HFFc6 (cell line): ENCODE measurements around the gene ZBTB5. TPM values are rescaled to one million over a fixed set of nuclear protein-coding genes. Genes with fewer than 3 reads are reported as not detected.
A peak's percentile ranks its signal among the peaks of the same experiment; 100 is the strongest.

Experiments
- DNase-seq: peaks from one replicate; pipeline ENCODE4 v3.0.0-alpha.2; 2018
- H3K27ac Mint-ChIP-seq: 2 replicates; pipeline ENCODE4 v1.8.0; 2020; ENCODE audit warnings: mild to moderate bottlenecking, mixed read lengths
- H3K27me3 Mint-ChIP-seq: 2 replicates; pipeline ENCODE4 v1.8.0; 2021; ENCODE audit warnings: mild to moderate bottlenecking, moderate library complexity, mixed read lengths; ENCODE audit not compliant: insufficient read depth
- H3K36me3 Mint-ChIP-seq: 2 replicates; pipeline ENCODE4 v1.8.0; 2021; ENCODE audit warnings: low read depth, mixed read lengths
- H3K4me1 Mint-ChIP-seq: 2 replicates; pipeline ENCODE4 v1.8.0; 2020; ENCODE audit warnings: low read depth, mixed read lengths
- H3K4me3 Mint-ChIP-seq: 2 replicates; pipeline ENCODE4 v1.8.0; 2020; ENCODE audit warnings: mild to moderate bottlenecking, moderate library complexity, mixed read lengths
- H3K9me3 Mint-ChIP-seq: 2 replicates; pipeline ENCODE4 v1.8.0; 2020; ENCODE audit warnings: mild to moderate bottlenecking, mixed read lengths
- CTCF ChIP-seq: fragments of 200-600 bp; sonication (generic); IDR thresholded peaks from 2 replicates; pipeline ENCODE4 v1.5.0; 2021; ENCODE audit warnings: antibody characterized with exemption, mild to moderate bottlenecking
- total RNA-seq, 6 experiments: library from RNA; stranded (reverse); fragmentation: NEBNext Ultra II Directional; extraction: Animal tissue kit (Norgen Biotek cat#: 25700); gene quantifications; 2 replicates in 1 of 6; 3 replicates in 5 of 6; pipeline ENCODE4 v1.2.3, GENCODE V29; 2021

The ZBTB5 gene
- total RNA-seq, 6 experiments from 2014 or later: 4.6 to 5.9 (median 5.3) TPM

DNA sequence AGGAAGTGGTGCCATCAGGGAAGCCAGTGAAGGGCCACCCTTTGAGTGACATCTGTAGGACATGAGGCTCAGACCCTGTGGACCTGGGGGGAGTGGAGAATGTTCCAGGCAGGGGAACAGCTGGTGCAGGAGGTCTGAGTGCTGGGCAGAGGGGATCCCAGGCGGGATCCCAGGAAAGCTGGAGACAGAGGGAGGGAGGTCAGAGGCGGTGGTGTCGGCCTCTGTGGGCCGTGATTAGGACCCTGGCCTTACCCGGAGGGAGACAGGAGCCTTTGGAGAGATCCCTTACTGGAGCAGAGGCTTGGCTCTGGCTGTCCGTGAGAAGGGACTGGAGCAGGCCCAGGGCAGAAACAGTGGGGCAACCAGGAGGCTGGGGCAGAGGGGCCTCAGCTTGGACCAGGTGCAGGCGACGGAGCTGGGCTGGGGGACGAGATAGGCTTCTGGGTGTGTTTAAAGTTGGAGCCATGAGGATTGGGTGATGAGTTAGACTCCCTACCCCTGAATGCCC lies 54.8 kb downstream of the ZBTB5 start:
- Mint-ChIP-seq H3K9me3 (no peaks in the 10 kb centered on the region), H3K36me3 (no peaks in the 10 kb centered on the region), H3K4me3 (no peak overlapping the region), H3K4me1 (peaks cover 33% of the 10 kb centered on the region), H3K27ac (no peak overlapping the region), H3K27me3 (peaks cover 1% of the 10 kb centered on the region)
- no peak for DNase-seq
- no peak for TF ChIP-seq CTCF

DNA sequence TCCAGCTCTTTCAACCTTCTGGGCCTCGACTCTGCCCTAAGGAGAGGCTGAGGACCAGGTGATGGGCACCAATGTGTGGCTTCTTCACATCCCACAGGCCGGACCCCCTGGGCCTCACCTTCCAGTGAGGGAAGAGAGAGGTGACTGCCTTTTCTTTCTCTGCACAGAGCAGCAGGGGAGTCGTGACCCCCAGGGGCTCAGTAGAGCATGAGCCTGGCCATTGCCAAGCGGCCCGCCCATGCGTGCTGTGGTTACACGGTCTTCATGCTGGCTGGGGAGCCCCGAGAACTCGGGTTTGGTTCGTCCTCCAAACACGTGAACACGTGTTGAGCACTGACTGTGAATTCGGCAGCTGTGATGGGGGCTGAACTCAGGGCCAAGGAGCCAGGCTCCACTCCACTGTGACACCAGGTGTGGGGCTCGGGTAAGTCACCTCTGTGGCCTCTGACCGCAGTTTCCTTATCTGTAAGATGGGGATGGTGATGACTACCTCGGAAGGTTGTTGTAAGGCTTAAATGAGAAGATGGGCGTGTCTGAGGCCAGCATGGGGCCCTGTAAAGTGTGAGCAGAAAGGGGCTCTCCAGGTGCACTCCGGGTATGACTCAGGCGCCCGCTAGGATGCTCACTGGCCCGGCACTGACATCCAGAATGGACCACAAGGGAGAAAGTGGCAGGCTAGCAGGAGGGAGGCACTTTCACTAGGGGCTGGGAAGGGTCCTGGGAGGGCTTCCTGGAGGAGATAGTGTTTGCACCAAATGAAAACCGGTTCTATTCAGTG lies 56.1 kb downstream of the ZBTB5 start:
- H3K4me1 Mint-ChIP-seq: peaks cover 23% of the 10 kb centered on the region

DNA sequence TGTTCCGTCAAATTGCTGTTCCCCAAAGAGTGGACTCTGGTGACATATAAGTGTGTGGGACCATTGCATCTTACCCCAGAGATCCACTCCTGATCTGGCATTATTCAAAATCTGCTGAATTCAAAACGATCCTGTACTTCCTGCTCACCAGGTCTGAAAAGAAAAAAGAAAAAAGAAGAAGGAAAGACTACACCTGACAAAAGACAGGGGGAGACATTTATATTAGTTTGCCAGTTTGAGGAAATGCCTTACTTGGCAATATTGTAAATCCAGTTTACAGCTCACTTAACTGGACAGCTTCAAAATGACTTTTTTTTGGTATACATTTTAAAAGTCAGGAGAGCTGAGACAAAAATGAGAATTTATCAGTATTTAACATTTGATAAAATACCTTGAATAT lies 57.8 kb downstream of the ZBTB5 start:
- no peak for DNase-seq
- Mint-ChIP-seq H3K36me3 (no peaks in the 10 kb centered on the region), H3K27ac (no peak overlapping the region)

More for the DNA sequence above, 56.1 kb downstream of the ZBTB5 start:
- H3K4me3 Mint-ChIP-seq: no peak overlapping the region
- DNase-seq: no peak
- peaks cover 1% of the 10 kb centered on the region for H3K27me3 Mint-ChIP-seq
- H3K9me3 Mint-ChIP-seq: no peaks in the 10 kb centered on the region
- no peak overlapping the region for H3K27ac Mint-ChIP-seq
- no peaks in the 10 kb centered on the region for H3K36me3 Mint-ChIP-seq
- no peak for TF ChIP-seq CTCF

DNA sequence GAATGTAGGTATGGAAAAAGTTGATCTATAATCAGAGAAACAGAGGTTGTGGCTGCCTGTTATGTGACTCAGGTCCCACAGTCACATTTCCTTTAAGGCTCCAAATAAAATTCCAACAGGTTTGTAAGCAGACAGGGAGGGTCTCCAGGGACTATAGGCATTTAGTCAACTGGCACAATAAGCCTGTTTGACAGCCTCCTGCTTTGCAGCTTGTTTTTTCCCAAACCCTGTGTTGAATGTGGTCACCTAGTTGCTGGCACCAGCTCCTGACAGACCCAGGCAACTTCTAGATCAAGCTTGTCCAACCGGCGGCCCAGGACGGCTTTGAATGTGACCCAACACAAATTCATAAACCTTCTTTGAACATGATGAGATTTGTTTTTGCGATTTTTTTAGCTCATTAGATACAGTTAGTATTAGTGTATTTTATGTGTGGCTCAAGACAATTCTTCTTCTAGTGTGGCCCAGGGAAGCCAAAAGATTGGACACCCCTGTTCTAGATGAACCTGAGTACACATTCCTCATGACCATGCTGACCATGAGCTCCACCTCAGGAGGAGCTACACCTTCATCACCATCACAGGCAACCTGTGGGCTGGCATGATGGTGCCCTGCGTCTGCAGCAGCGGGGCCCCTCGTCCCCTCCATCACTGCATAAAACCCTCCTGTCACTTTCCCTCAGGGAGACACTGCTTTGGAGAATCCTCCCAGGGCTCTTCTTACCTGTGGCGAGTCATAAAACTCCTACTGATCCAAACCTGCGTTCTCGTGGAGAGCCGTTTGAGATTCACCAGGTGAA lies 58.4 kb downstream of the ZBTB5 start:
- H3K4me3 Mint-ChIP-seq: no peak overlapping the region
- DNase-seq: no peak
- H3K4me1 Mint-ChIP-seq: peaks cover 2% of the 10 kb centered on the region
- no peaks in the 10 kb centered on the region for H3K36me3 Mint-ChIP-seq
- no peaks in the 10 kb centered on the region for H3K9me3 Mint-ChIP-seq
- TF ChIP-seq CTCF: no peak
- no peak overlapping the region for H3K27ac Mint-ChIP-seq
- H3K27me3 Mint-ChIP-seq: peaks cover 13% of the 10 kb centered on the region

More for the DNA sequence above, 57.8 kb downstream of the ZBTB5 start:
- H3K9me3 Mint-ChIP-seq: no peaks in the 10 kb centered on the region
- peaks cover 13% of the 10 kb centered on the region for H3K27me3 Mint-ChIP-seq
- H3K4me1 Mint-ChIP-seq: peaks cover 9% of the 10 kb centered on the region
- H3K4me3 Mint-ChIP-seq: no peak overlapping the region
- peak; percentile 70 for TF ChIP-seq CTCF

GRCh38 chr9:37405764-37406380 lies 59.4 kb downstream of the ZBTB5 start:
- no peak for DNase-seq
- Mint-ChIP-seq H3K4me1 (no peaks in the 10 kb centered on the region; the same call in 1 of the 2 replicates), H3K4me3 (no peak overlapping the region), H3K36me3 (no peaks in the 10 kb centered on the region), H3K9me3 (no peaks in the 10 kb centered on the region), H3K27ac (no peak overlapping the region), H3K27me3 (peaks cover 13% of the 10 kb centered on the region)
- TF ChIP-seq CTCF: no peak
